GM12892 (cell line): ENCODE results near the gene OR10G2.
"Not testable (repeated sequence)": the region's sequence is repeated elsewhere in the genome, so short reads cannot be mapped to it uniquely, and the experiment has no call there.

ENCODE experiments used
- DNase-seq: peaks from one replicate; pipeline ENCODE4 v3.0.0; 2011; ENCODE audit not compliant: insufficient read length
- FAIRE-seq: peaks from 2 replicates; lab custom pipeline; 2011; peaks lifted over from hg19 to GRCh38; lab: Jason Lieb, UNC
- POLR2A ChIP-seq: IDR thresholded peaks from 2 replicates; pipeline ENCODE4 v1.6.1; 2011; ENCODE audit warnings: low read depth, low read length, control low read depth
- POLR2AphosphoS5 ChIP-seq: IDR thresholded peaks from 2 replicates; pipeline ENCODE4 v1.6.1; 2011; ENCODE audit warnings: low read depth, low read length, control low read depth
- TAF1 ChIP-seq: IDR thresholded peaks from 2 replicates; pipeline ENCODE4 v1.6.1; 2011; ENCODE audit warnings: low read depth, mild to moderate bottlenecking, control low read depth, low read length, borderline replicate concordance

OR10G2 gene

GRCh38 chr14:21647380-21647779 lies 12.6 kb upstream of the OR10G2 start:
- no peak for FAIRE-seq
- no peak for TF ChIP-seq POLR2AphosphoS5
- no peak for TF ChIP-seq POLR2A
- TF ChIP-seq TAF1: no peak
- no peak for DNase-seq

- TF ChIP-seq POLR2AphosphoS5: no peak
- TF ChIP-seq POLR2A: no peak
- no peak for TF ChIP-seq TAF1
- DNase-seq (no peak), FAIRE-seq (no peak)
These were observed 8.7 kb upstream of the OR10G2 start for GRCh38 chr14:21643407-21643806.

GRCh38 chr14:21642683-21643082 lies 7.9 kb upstream of the OR10G2 start:
- DNase-seq: no peak
- no peak for TF ChIP-seq TAF1
- TF ChIP-seq POLR2A: no peak
- no peak for TF ChIP-seq POLR2AphosphoS5
- no peak for FAIRE-seq

- FAIRE-seq (no peak), DNase-seq (no peak)
- TF ChIP-seq POLR2A (no peak), POLR2AphosphoS5 (no peak), TAF1 (no peak)
These were observed 3.7 kb downstream of the OR10G2 start for GRCh38 chr14:21631084-21631483.

- DNase-seq, FAIRE-seq: not testable (repeated sequence)
These were observed 4.2 kb downstream of the OR10G2 start for GRCh38 chr14:21630503-21630902.

- FAIRE-seq (no peak), DNase-seq (no peak)
- TF ChIP-seq POLR2AphosphoS5: no peak
These were observed 8.1 kb downstream of the OR10G2 start for GRCh38 chr14:21626491-21627230.

- DNase-seq: no peak
- no peak for FAIRE-seq
- TF ChIP-seq POLR2A (no peak), TAF1 (no peak), POLR2AphosphoS5 (no peak)
These were observed 17.1 kb downstream of the OR10G2 start for GRCh38 chr14:21617614-21618013.

GRCh38 chr14:21614240-21614639 lies 20.5 kb downstream of the OR10G2 start:
- FAIRE-seq: no peak
- TF ChIP-seq POLR2A: no peak
- no peak for TF ChIP-seq TAF1
- no peak for TF ChIP-seq POLR2AphosphoS5
- DNase-seq: no peak

- DNase-seq: no peak
- FAIRE-seq: no peak
- no peak for TF ChIP-seq POLR2AphosphoS5
- no peak for TF ChIP-seq TAF1
- no peak for TF ChIP-seq POLR2A
These were observed 22.4 kb downstream of the OR10G2 start for GRCh38 chr14:21612324-21612723.

- DNase-seq: not testable (repeated sequence)
- peak; percentile 42 for FAIRE-seq
These were observed 32.6 kb downstream of the OR10G2 start for GRCh38 chr14:21602181-21602580.

- TF ChIP-seq POLR2A (no peak), TAF1 (no peak), POLR2AphosphoS5 (no peak)
- FAIRE-seq (no peak), DNase-seq (no peak)
These were observed 45.4 kb downstream of the OR10G2 start for GRCh38 chr14:21589317-21589716.
